Naive thymus-derived CD8-positive, alpha-beta T cell (primary cell): ENCODE results near the gene MCHR1. TPM values are rescaled to one million over a fixed set of nuclear protein-coding genes. Genes with fewer than 3 reads are reported as not detected.
"Not testable (repeated sequence)": the region's sequence is repeated elsewhere in the genome, so short reads cannot be mapped to it uniquely, and the experiment has no call there.

Experiments used
- ATAC-seq, 2 donors: fragments of 150-1000 bp; cut with Tn5 transposase in 1 of 2; sonication (Bioruptor Pico), chemical (Tn5 transposase) in 1 of 2; 1 replicate in 1 of 2; 2 replicates in 1 of 2; pipeline ENCODE4 v1.10.0; 2021; ENCODE audit warnings: mild to moderate bottlenecking in 2 of 2, moderate library complexity in 2 of 2
- POLR2A ChIA-PET: fragments of 350-600 bp; sonication (Branson Sonifier 250); formaldehyde crosslinking; loops from one replicate; lab custom pipeline; 2021; ENCODE audit warnings: antibody characterized with exemption; lab: Charles Lee
- DNase-seq, 10 donors: peaks; one replicate each; pipeline versions ENCODE4 v3.0.0 to v3.0.0-alpha.2; 2020 to 2022
- H3K27ac Mint-ChIP-seq, 10 donors: one replicate each; pipeline ENCODE4 v1.8.0; 2020 to 2022; ENCODE audit warnings: mild to moderate bottlenecking in 10 of 10, mixed read lengths in 10 of 10, moderate library complexity in 4 of 10, inconsistent platforms in 1 of 10
- H3K27me3 Mint-ChIP-seq, 5 donors: one replicate each; pipeline ENCODE4 v1.8.0; 2021 to 2022; ENCODE audit warnings: mixed read lengths in 5 of 5
- H3K36me3 Mint-ChIP-seq, 3 donors: one replicate each; pipeline ENCODE4 v1.8.0; 2020 to 2022; ENCODE audit warnings: mixed read lengths in 3 of 3, mild to moderate bottlenecking in 2 of 3, inconsistent platforms in 1 of 3
- H3K4me1 Mint-ChIP-seq, 4 donors: one replicate each; pipeline ENCODE4 v1.8.0; 2021 to 2022; ENCODE audit warnings: mixed read lengths in 4 of 4
- H3K4me3 Mint-ChIP-seq, 10 donors: one replicate each; pipeline ENCODE4 v1.8.0; 2020 to 2022; ENCODE audit warnings: mild to moderate bottlenecking in 10 of 10, mixed read lengths in 10 of 10, moderate library complexity in 6 of 10, inconsistent platforms in 1 of 10
- H3K9me3 Mint-ChIP-seq, 9 donors: one replicate each; pipeline ENCODE4 v1.8.0; 2020 to 2022; ENCODE audit warnings: mixed read lengths in 9 of 9, mild to moderate bottlenecking in 3 of 9, inconsistent platforms in 1 of 9, moderate library complexity in 1 of 9
- polyA plus RNA-seq, 3 donors: library from polyadenylated mRNA; unstranded; fragments of 300-500 nt; fragmentation: Illumina TruSeq; gene quantifications; one replicate each; pipeline ENCODE4 v1.2.3, GENCODE V29; 2021
- total RNA-seq, 8 experiments: library from RNA in 2 of 8; stranded (reverse) in 2 of 8; gene quantifications; one replicate each; pipeline ENCODE4 v1.2.3 and lab custom pipeline; 2021 to 2026

The MCHR1 gene
- total and polyA plus RNA-seq, 5 experiments from 2014 or later = 0.16 TPM; not detected in 4

- Mint-ChIP-seq H3K27ac (peak overlapping the region in 1 of 10 donors; percentile 51), H3K36me3 (no peaks in the 10 kb centered on the region), H3K4me1 (peaks cover 4 to 13% (median 11%) of the 10 kb centered on the region in 4 donors), H3K9me3 (no peaks in the 10 kb centered on the region), H3K27me3 (no peaks in the 10 kb centered on the region), H3K4me3 (no peak overlapping the region)
- no peak for DNase-seq
- ATAC-seq = no peak
- POLR2A ChIA-PET = interaction anchor here (0.7 kb wide), 1 partner anchor 16 kb away, joined by 3 read pairs; no protein-coding TSS in a partner anchor
These were observed 24.5 kb downstream of the MCHR1 start for GRCh38 chr22:40703736-40704135.

GRCh38 chr22:40705918-40706682, 26.8 kb downstream of the MCHR1 start:
- Mint-ChIP-seq H3K27me3 (no peaks in the 10 kb centered on the region), H3K9me3 (no peaks in the 10 kb centered on the region), H3K4me1 (peaks cover 10 to 13% (median 11%) of the 10 kb centered on the region in 4 donors), H3K27ac (peak overlapping the region in 2 of 10 donors; percentile 13 to 48), H3K36me3 (no peaks in the 10 kb centered on the region), H3K4me3 (no peak overlapping the region)
- POLR2A ChIA-PET = no interaction called here
- no peak for ATAC-seq
- DNase-seq = no peak

- H3K4me3 Mint-ChIP-seq = no peak overlapping the region
- DNase-seq (no peak), ATAC-seq (no peak)
- H3K27me3 Mint-ChIP-seq = no peaks in the 10 kb centered on the region
- H3K27ac Mint-ChIP-seq = no peak overlapping the region
- H3K4me1 Mint-ChIP-seq = peaks cover 9 to 14% (median 12%) of the 10 kb centered on the region in 4 donors
- no peaks in the 10 kb centered on the region for H3K36me3 Mint-ChIP-seq
- H3K9me3 Mint-ChIP-seq = no peaks in the 10 kb centered on the region
- POLR2A ChIA-PET = no interaction called here
These were observed 27.9 kb downstream of the MCHR1 start for GRCh38 chr22:40707154-40707553.

GRCh38 chr22:40708177-40708576, 28.9 kb downstream of the MCHR1 start:
- H3K27ac Mint-ChIP-seq = peak overlapping the region in 1 of 10 donors; percentile 74
- POLR2A ChIA-PET = no interaction called here

GRCh38 chr22:40709752-40710413, 30.6 kb downstream of the MCHR1 start:
- H3K36me3 Mint-ChIP-seq = no peaks in the 10 kb centered on the region
- no peak for DNase-seq
- H3K27ac Mint-ChIP-seq = peak overlapping the region in 5 of 10 donors; percentile 15 to 69 (median 28)
- H3K27me3 Mint-ChIP-seq = no peaks in the 10 kb centered on the region
- no peaks in the 10 kb centered on the region for H3K9me3 Mint-ChIP-seq
- ATAC-seq = no peak
- POLR2A ChIA-PET = interaction anchor here (0.7 to 2.5 kb wide), 2 partner anchors 19 to 37 kb away, joined by 3 to 16 read pairs; no protein-coding TSS in a partner anchor
- no peak overlapping the region for H3K4me3 Mint-ChIP-seq
- H3K4me1 Mint-ChIP-seq = peaks cover 9 to 21% (median 14%) of the 10 kb centered on the region in 4 donors

More at GRCh38 chr22:40708177-40708576, 28.9 kb downstream of the MCHR1 start:
- Mint-ChIP-seq H3K27me3 (no peaks in the 10 kb centered on the region), H3K36me3 (no peaks in the 10 kb centered on the region), H3K9me3 (no peaks in the 10 kb centered on the region), H3K4me3 (no peak overlapping the region), H3K4me1 (peaks cover 6 to 14% (median 7%) of the 10 kb centered on the region in 4 donors)
- no peak for ATAC-seq
- DNase-seq = no peak

- no peak for DNase-seq
- Mint-ChIP-seq H3K36me3 (no peaks in the 10 kb centered on the region), H3K4me1 (peaks cover 9 to 23% (median 17%) of the 10 kb centered on the region in 4 donors), H3K27me3 (no peaks in the 10 kb centered on the region), H3K4me3 (no peak overlapping the region), H3K27ac (peak overlapping the region in 3 of 10 donors; percentile 38 to 86 (median 85)), H3K9me3 (no peaks in the 10 kb centered on the region)
- POLR2A ChIA-PET = interaction anchor here (2.5 kb wide), 1 partner anchor 16 kb away, joined by 16 read pairs; no protein-coding TSS in a partner anchor
- no peak for ATAC-seq
These were observed 33.0 kb downstream of the MCHR1 start for GRCh38 chr22:40712311-40712710.

GRCh38 chr22:40714499-40715337, 35.4 kb downstream of the MCHR1 start:
- no peaks in the 10 kb centered on the region for H3K27me3 Mint-ChIP-seq
- peak in 1 of 10 donors; percentile 6 for DNase-seq
- POLR2A ChIA-PET = interaction anchor here (0.5 to 1.3 kb wide), 4 partner anchors 10 to 687 kb away, joined by 3 to 6 read pairs (median 4); no protein-coding TSS in a partner anchor
- H3K4me3 Mint-ChIP-seq = peak overlapping the region in 9 of 10 donors; percentile 19 to 78 (median 62)
- peaks cover 10 to 28% (median 23%) of the 10 kb centered on the region in 4 donors for H3K4me1 Mint-ChIP-seq
- H3K27ac Mint-ChIP-seq = peak overlapping the region in 4 of 10 donors; percentile 46 to 60 (median 53)
- H3K36me3 Mint-ChIP-seq = no peaks in the 10 kb centered on the region
- no peaks in the 10 kb centered on the region for H3K9me3 Mint-ChIP-seq
- ATAC-seq = peak in 1 of 2 donors; percentile 24

GRCh38 chr22:40716116-40716515, 36.8 kb downstream of the MCHR1 start:
- Mint-ChIP-seq H3K4me1 (peaks cover 11 to 26% (median 25%) of the 10 kb centered on the region in 4 donors), H3K9me3 (no peaks in the 10 kb centered on the region), H3K27me3 (no peaks in the 10 kb centered on the region), H3K36me3 (no peaks in the 10 kb centered on the region), H3K27ac (no peak overlapping the region), H3K4me3 (no peak overlapping the region)
- POLR2A ChIA-PET = no interaction called here
- DNase-seq (no peak), ATAC-seq (no peak)

GRCh38 chr22:40717657-40718056, 38.4 kb downstream of the MCHR1 start:
- H3K4me1 Mint-ChIP-seq = peaks cover 11 to 25% (median 22%) of the 10 kb centered on the region in 4 donors
- POLR2A ChIA-PET = interaction anchor here (0.6 to 2.3 kb wide), 3 partner anchors 11 to 30 kb away, joined by 3 to 9 read pairs (median 7); no protein-coding TSS in a partner anchor
- not testable (repeated sequence) for H3K27ac Mint-ChIP-seq, H3K27me3 Mint-ChIP-seq, ATAC-seq, H3K36me3 Mint-ChIP-seq, H3K9me3 Mint-ChIP-seq, H3K4me3 Mint-ChIP-seq, DNase-seq

- ATAC-seq = no peak
- POLR2A ChIA-PET = interaction anchor here (1.2 to 2.3 kb wide), 2 partner anchors 10 to 16 kb away, joined by 3 to 7 read pairs; no protein-coding TSS in a partner anchor
- Mint-ChIP-seq H3K4me3 (no peak overlapping the region), H3K9me3 (no peaks in the 10 kb centered on the region), H3K4me1 (peaks cover 11 to 27% (median 22%) of the 10 kb centered on the region in 4 donors), H3K27me3 (no peaks in the 10 kb centered on the region), H3K36me3 (no peaks in the 10 kb centered on the region), H3K27ac (peak overlapping the region in 5 of 10 donors; percentile 8 to 77 (median 53))
- DNase-seq = no peak
These were observed 39.2 kb downstream of the MCHR1 start for GRCh38 chr22:40718250-40719204.

GRCh38 chr22:40719599-40719998, 40.3 kb downstream of the MCHR1 start:
- no peak overlapping the region for H3K4me3 Mint-ChIP-seq

More at GRCh38 chr22:40719599-40719998, 40.3 kb downstream of the MCHR1 start:
- H3K27me3 Mint-ChIP-seq = no peaks in the 10 kb centered on the region
- peaks cover 10 to 23% (median 18%) of the 10 kb centered on the region in 4 donors for H3K4me1 Mint-ChIP-seq
- H3K9me3 Mint-ChIP-seq = no peaks in the 10 kb centered on the region
- DNase-seq (no peak), ATAC-seq (no peak)
- peak overlapping the region in 2 of 10 donors; percentile 25 to 52 for H3K27ac Mint-ChIP-seq
- no peaks in the 10 kb centered on the region for H3K36me3 Mint-ChIP-seq
- POLR2A ChIA-PET = interaction anchor here (0.5 to 1.5 kb wide), 4 partner anchors 9 to 36 kb away, joined by 3 to 4 read pairs (median 4); no protein-coding TSS in a partner anchor
